GM18499 (cell line): ENCODE data around the gene EHD1.

ENCODE experiments used
- ATAC-seq: cut with Tn5 transposase; IDR thresholded peaks from one replicate; pipeline ENCODE4 v1.9.1; 2021; ENCODE audit warnings: moderate number of reproducible peaks; ENCODE audit not compliant: insufficient read depth, unreplicated experiment

EHD1 gene

GRCh38 chr11:64803158-64803845 is 75.1 kb downstream of the EHD1 start, which contains the start of gene MAP4K2:
MAP4K2 (minus strand) TSS chr11:64803214; CDS start chr11:64803149, 65 bp downstream.
- no peak for ATAC-seq

GRCh38 chr11:64802370-64803157 is 75.9 kb downstream of the EHD1 start:
- no peak for ATAC-seq
